Embryonic facial prominence (tissue), 1 donor: ENCODE measurements around the gene OR11L1.

ENCODE experiments used
- DNase-seq: peaks from one replicate; pipeline ENCODE4 v3.0.0-alpha.2; 2016; ENCODE audit errors: extremely low spot score

Gene OR11L1

GRCh38 chr1:247841796-247842195 is at the start of gene OR11L1:
Gene OR11L1, minus strand, starts transcription at chr1:247841896. Its CDS starts 0 bp downstream, at chr1:247841896.
- no peak for DNase-seq

GRCh38 chr1:247884797-247885413 is 43.2 kb upstream of the OR11L1 start:
- DNase-seq = no peak

- no peak for DNase-seq
Observed at GRCh38 chr1:247883346-247883745, 41.6 kb upstream of the OR11L1 start.

- no peak for DNase-seq
Observed at GRCh38 chr1:247865416-247865815, 23.7 kb upstream of the OR11L1 start.

GRCh38 chr1:247864644-247865043 is 22.9 kb upstream of the OR11L1 start:
- DNase-seq = no peak

GRCh38 chr1:247862756-247863155 is 21.1 kb upstream of the OR11L1 start:
- DNase-seq = no peak

GRCh38 chr1:247857985-247858619 is 16.4 kb upstream of the OR11L1 start:
- no peak for DNase-seq

- no peak for DNase-seq
Observed at GRCh38 chr1:247857069-247857984, 15.6 kb upstream of the OR11L1 start, which contains the start of gene TRIM58. Gene TRIM58, plus strand, starts transcription at chr1:247857187. Its CDS starts 60 bp downstream, at chr1:247857247.

- DNase-seq = no peak
Observed at GRCh38 chr1:247855911-247856310, 14.2 kb upstream of the OR11L1 start.

- no peak for DNase-seq
Observed at GRCh38 chr1:247854899-247855545, 13.3 kb upstream of the OR11L1 start.

- no peak for DNase-seq
Observed at GRCh38 chr1:247849616-247850015, 7.9 kb upstream of the OR11L1 start.

GRCh38 chr1:247848346-247848745 is 6.7 kb upstream of the OR11L1 start:
- DNase-seq = no peak

- no peak for DNase-seq
Observed at GRCh38 chr1:247845693-247846017, 4.0 kb upstream of the OR11L1 start.

- DNase-seq = no peak
Observed at GRCh38 chr1:247845011-247845692, 3.5 kb upstream of the OR11L1 start.

- no peak for DNase-seq
Observed at GRCh38 chr1:247843411-247843810, 1.7 kb upstream of the OR11L1 start.

- DNase-seq = no peak
Observed at GRCh38 chr1:247840818-247841217, 878 bp downstream of the OR11L1 start.

GRCh38 chr1:247833601-247834000 is 8.1 kb downstream of the OR11L1 start:
- DNase-seq = no peak

GRCh38 chr1:247829656-247830055 is 12.0 kb downstream of the OR11L1 start:
- no peak for DNase-seq

GRCh38 chr1:247825362-247825761 is 16.3 kb downstream of the OR11L1 start:
- DNase-seq = no peak

- no peak for DNase-seq
Observed at GRCh38 chr1:247824023-247824422, 17.7 kb downstream of the OR11L1 start, which contains the start of gene OR14A16. Gene OR14A16, minus strand, starts transcription at chr1:247824119. Its CDS starts 8,390 bp downstream, at chr1:247815729.

GRCh38 chr1:247822060-247822459 is 19.6 kb downstream of the OR11L1 start:
- no peak for DNase-seq
